IMR-90 (cell line): ENCODE measurements around the gene GNAI1. TPM values are rescaled to one million over a fixed set of nuclear protein-coding genes. Genes with fewer than 3 reads are reported as not detected.

ENCODE experiments used
- ATAC-seq: fragments of 200-7000 bp; cut with Tn5 transposase; 2 replicates; pipeline ENCODE4 v1.9.1; 2020; ENCODE audit warnings: low read depth, mild to moderate bottlenecking, moderate library complexity
- BruUV-seq: library from RNA; stranded (reverse); fragments of 400-500 nt; replicated peaks from 2 replicates; lab custom pipeline; 2021; lab: Mats Ljungman, UMichigan
- CTCF ChIA-PET: fragments of 300-600 bp; formaldehyde crosslinking; extraction: SDS; loops from one replicate; lab custom pipeline; 2021; ENCODE audit warnings: antibody characterized with exemption; lab: Yijun Ruan, JAX
- POLR2A ChIA-PET: fragments of 300-600 bp; sonication (Branson Sonifier 250); formaldehyde crosslinking; loops from one replicate; lab custom pipeline; 2022; ENCODE audit warnings: antibody characterized with exemption; ENCODE audit not compliant: unreplicated experiment; lab: Charles Lee
- DNase-seq: peaks from one replicate; pipeline ENCODE4 v3.0.0; 2013
- H2AFZ ChIP-seq: replicated peaks from 2 replicates; pipeline ENCODE3; 2013; ENCODE audit warnings: low read length, mild to moderate bottlenecking; ENCODE audit not compliant: poor library complexity
- H2AK5ac ChIP-seq: 2 replicates; pipeline ENCODE4 v1.6.1; 2013; ENCODE audit warnings: low read depth, low read length, inconsistent platforms
- H2AK9ac ChIP-seq: replicated peaks from 2 replicates; pipeline ENCODE3; 2013; ENCODE audit warnings: mild to moderate bottlenecking, low read depth, low read length, moderate library complexity; ENCODE audit not compliant: poor library complexity
- H2BK120ac ChIP-seq: 2 replicates; pipeline ENCODE4 v1.6.1; 2013; ENCODE audit warnings: low read depth, low read length, inconsistent platforms
- H2BK15ac ChIP-seq: 3 replicates; pipeline ENCODE4 v1.6.1; 2013; ENCODE audit warnings: low read depth, low read length, inconsistent platforms
- H2BK20ac ChIP-seq: 2 replicates; pipeline ENCODE4 v1.6.1; 2013; ENCODE audit warnings: low read depth, mild to moderate bottlenecking, inconsistent platforms, low read length, moderate library complexity
- H2BK5ac ChIP-seq: 2 replicates; pipeline ENCODE4 v1.6.1; 2013; ENCODE audit warnings: mild to moderate bottlenecking, low read depth, low read length, inconsistent platforms; ENCODE audit not compliant: poor library complexity, severe bottlenecking
- H3K14ac ChIP-seq: replicated peaks from 2 replicates; pipeline ENCODE4 v1.6.1; 2013; ENCODE audit warnings: low read depth, low read length, inconsistent platforms
- H3K18ac ChIP-seq: 2 replicates; pipeline ENCODE4 v1.6.1; 2013; ENCODE audit warnings: low read depth, low read length, control low read depth
- H3K23ac ChIP-seq: 2 replicates; pipeline ENCODE4 v1.6.1; 2013; ENCODE audit warnings: low read depth, low read length, inconsistent platforms
- H3K27ac ChIP-seq: 2 replicates; pipeline ENCODE4 v1.5.1; 2013; ENCODE audit warnings: mild to moderate bottlenecking, control low read depth, low read length; ENCODE audit not compliant: insufficient read depth
- H3K27me3 ChIP-seq: 2 replicates; pipeline ENCODE4 v1.6.1; 2013; ENCODE audit warnings: low read length; ENCODE audit not compliant: control insufficient read depth, insufficient read depth
- H3K36me3 ChIP-seq: 2 replicates; pipeline ENCODE4 v1.6.1; 2013; ENCODE audit warnings: low read length, mixed read lengths; ENCODE audit not compliant: control insufficient read depth, insufficient read depth
- H3K4ac ChIP-seq: 2 replicates; pipeline ENCODE4 v1.6.1; 2013; ENCODE audit warnings: low read depth, low read length, inconsistent platforms
- H3K4me1 ChIP-seq: 2 replicates; pipeline ENCODE4 v1.6.1; 2013; ENCODE audit warnings: low read length, mixed read lengths; ENCODE audit not compliant: control insufficient read depth, insufficient read depth
- H3K4me2 ChIP-seq: 2 replicates; pipeline ENCODE4 v1.6.1; 2013; ENCODE audit warnings: low read depth, mild to moderate bottlenecking, control low read depth, low read length, moderate library complexity
- H3K4me3 ChIP-seq: 2 replicates; pipeline ENCODE4 v1.5.1; 2013; ENCODE audit warnings: low read depth, mild to moderate bottlenecking, control low read depth, low read length, moderate library complexity; ENCODE audit not compliant: insufficient read depth
- H3K56ac ChIP-seq: 2 replicates; pipeline ENCODE4 v1.6.1; 2013; ENCODE audit warnings: low read length, inconsistent platforms; ENCODE audit not compliant: insufficient read depth; ENCODE audit errors: extremely low read depth
- H3K79me1 ChIP-seq, 2 experiments: 2 replicates each; pipeline ENCODE4 v1.6.1; 2013; ENCODE audit warnings: low read length in 2 of 2, inconsistent platforms in 1 of 2, low read depth in 1 of 2
- H3K9ac ChIP-seq: 2 replicates; pipeline ENCODE4 v1.6.1; 2013; ENCODE audit warnings: low read depth, low read length, control low read depth
- H3K9me1 ChIP-seq: 2 replicates; pipeline ENCODE4 v1.6.1; 2013; ENCODE audit warnings: low read length, inconsistent platforms; ENCODE audit not compliant: insufficient read depth
- H3K9me3 ChIP-seq: 2 replicates; pipeline ENCODE4 v1.6.1; 2013; ENCODE audit warnings: low read length; ENCODE audit not compliant: control insufficient read depth, insufficient read depth
- H4K20me1 ChIP-seq: 2 replicates; pipeline ENCODE4 v1.6.1; 2013; ENCODE audit warnings: low read length, inconsistent platforms; ENCODE audit not compliant: insufficient read depth
- H4K5ac ChIP-seq: 2 replicates; pipeline ENCODE4 v1.6.1; 2013; ENCODE audit warnings: mild to moderate bottlenecking, low read depth, low read length, control low read depth
- H4K8ac ChIP-seq, 2 experiments: 2 replicates each; pipeline ENCODE4 v1.6.1; 2013; ENCODE audit warnings: low read depth in 2 of 2, low read length in 2 of 2, control low read depth in 1 of 2, inconsistent platforms in 1 of 2
- H4K91ac ChIP-seq: 2 replicates; pipeline ENCODE4 v1.6.1; 2013; ENCODE audit warnings: low read depth, low read length, inconsistent platforms; ENCODE audit not compliant: insufficient read depth
- MAFK ChIP-seq: IDR thresholded peaks from 2 replicates; pipeline ENCODE4 v1.6.1; 2012; ENCODE audit warnings: low read depth, low read length, improper control_type of control experiment
- MAZ ChIP-seq: IDR thresholded peaks from 2 replicates; pipeline ENCODE4 v1.6.1; 2012; ENCODE audit warnings: low read depth, mild to moderate bottlenecking, low read length, improper control_type of control experiment, moderate library complexity, borderline replicate concordance
- dilution Hi-C: fragments of 300-500 bp; cut with HindIII; formaldehyde crosslinking; loops from one replicate; pipeline ENCODE4 v1.14.3; 2018; ENCODE audit warnings: low sequenced_read_pairs; ENCODE audit not compliant: unreplicated experiment
- in situ Hi-C: fragments of 300-500 bp; cut with MboI; formaldehyde crosslinking; loops from 3 replicates; pipeline ENCODE4 v1.14.3; 2019; ENCODE audit warnings: low sequenced_read_pairs, inconsistent platforms, mixed read lengths
- intact Hi-C: fragments of 100-400 bp; cut with micrococcal nuclease; formaldehyde crosslinking; loops from 2 replicates; pipeline ENCODE4 v1.10.0; 2022
- polyA plus RNA-seq, 3 experiments: library from polyadenylated mRNA; depleted of rRNA; stranded (reverse); fragments of >200 nt; gene quantifications; 2 replicates each; pipeline ENCODE4 v1.2.3, GENCODE V29; 2012; ENCODE audit warnings: low replicate concordance in 1 of 3
- total RNA-seq: library from RNA; depleted of rRNA; stranded (reverse); fragments of >200 nt; gene quantifications from 2 replicates; pipeline ENCODE4 v1.2.3, GENCODE V29; 2012

Gene GNAI1
- total and polyA plus RNA-seq, 2 of the 4 experiments (the other 2 are of a cell fraction) = 21.1 to 26.5 TPM

DNA sequence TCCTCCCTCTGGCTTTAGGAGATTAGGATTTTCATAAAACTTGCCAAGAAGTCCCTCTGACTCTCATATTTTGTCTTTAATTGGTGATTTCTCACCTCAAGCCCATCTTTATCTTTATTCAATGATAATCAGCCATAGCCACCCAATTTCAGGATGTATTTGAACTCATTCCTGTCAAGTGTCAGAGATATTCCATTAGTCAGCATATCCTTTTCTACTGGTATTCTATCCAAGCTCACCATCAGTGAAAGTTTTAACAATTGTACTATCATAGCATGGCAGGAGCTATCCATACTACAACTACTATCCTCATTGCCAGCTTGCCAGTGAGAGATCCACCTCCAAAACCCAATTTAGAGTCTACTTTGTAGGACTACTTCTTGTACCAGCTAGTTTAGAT is 114.6 kb downstream of the GNAI1 start:
- no peak overlapping the region for H2BK15ac ChIP-seq
- ChIA-PET POLR2A (no interaction called here), CTCF (interaction anchor here (0.6 kb wide), 1 partner anchor 155 kb away, joined by 4 read pairs; no protein-coding TSS in a partner anchor)
- H2BK20ac ChIP-seq = no peak overlapping the region
- H2AK9ac ChIP-seq = no peak overlapping the region
- no peak overlapping the region for H3K18ac ChIP-seq
- H2AK5ac ChIP-seq = no peak overlapping the region
- in situ Hi-C loops (no loop called here), intact Hi-C loops (no loop called here), dilution Hi-C loops (no loop called here)
- H3K4ac ChIP-seq = no peak overlapping the region
- DNase-seq = no peak
- no peak overlapping the region for H2BK5ac ChIP-seq
- no peak overlapping the region for H4K91ac ChIP-seq
- no peak overlapping the region for H2AFZ ChIP-seq
- H3K9ac ChIP-seq = no peak overlapping the region
- H4K5ac ChIP-seq = no peak overlapping the region
- no peak for ATAC-seq
- no peak overlapping the region for H3K56ac ChIP-seq
- H4K20me1 ChIP-seq = no peaks in the 10 kb centered on the region
- H3K4me3 ChIP-seq = no peak overlapping the region
- no peak overlapping the region for H2BK120ac ChIP-seq
- no peak overlapping the region for H3K4me2 ChIP-seq
- H3K4me1 ChIP-seq = peaks cover 12% of the 10 kb centered on the region
- BruUV-seq = no TSS peak
- no peak overlapping the region for H3K23ac ChIP-seq
- H3K36me3 ChIP-seq = no peaks in the 10 kb centered on the region
- no peaks in the 10 kb centered on the region for H3K9me3 ChIP-seq
- no peak overlapping the region for H3K14ac ChIP-seq
- H3K27me3 ChIP-seq = no peaks in the 10 kb centered on the region
- peaks cover 3% of the 10 kb centered on the region for H3K9me1 ChIP-seq
- no peak overlapping the region for H3K27ac ChIP-seq
- H3K79me1 ChIP-seq = no peaks in the 10 kb centered on the region; a peak in 1 of 4 replicates
- no peak overlapping the region for H4K8ac ChIP-seq
- TF ChIP-seq MAFK (peak; percentile 70), MAZ (no peak)
